ENCODE data around the gene TBCK. TPM values are rescaled to one million over a fixed set of nuclear protein-coding genes. Genes with fewer than 3 reads are reported as not detected.

Gene TBCK
- total RNA-seq, 1 experiment from 2014 or later = 22.3 TPM

DNA sequence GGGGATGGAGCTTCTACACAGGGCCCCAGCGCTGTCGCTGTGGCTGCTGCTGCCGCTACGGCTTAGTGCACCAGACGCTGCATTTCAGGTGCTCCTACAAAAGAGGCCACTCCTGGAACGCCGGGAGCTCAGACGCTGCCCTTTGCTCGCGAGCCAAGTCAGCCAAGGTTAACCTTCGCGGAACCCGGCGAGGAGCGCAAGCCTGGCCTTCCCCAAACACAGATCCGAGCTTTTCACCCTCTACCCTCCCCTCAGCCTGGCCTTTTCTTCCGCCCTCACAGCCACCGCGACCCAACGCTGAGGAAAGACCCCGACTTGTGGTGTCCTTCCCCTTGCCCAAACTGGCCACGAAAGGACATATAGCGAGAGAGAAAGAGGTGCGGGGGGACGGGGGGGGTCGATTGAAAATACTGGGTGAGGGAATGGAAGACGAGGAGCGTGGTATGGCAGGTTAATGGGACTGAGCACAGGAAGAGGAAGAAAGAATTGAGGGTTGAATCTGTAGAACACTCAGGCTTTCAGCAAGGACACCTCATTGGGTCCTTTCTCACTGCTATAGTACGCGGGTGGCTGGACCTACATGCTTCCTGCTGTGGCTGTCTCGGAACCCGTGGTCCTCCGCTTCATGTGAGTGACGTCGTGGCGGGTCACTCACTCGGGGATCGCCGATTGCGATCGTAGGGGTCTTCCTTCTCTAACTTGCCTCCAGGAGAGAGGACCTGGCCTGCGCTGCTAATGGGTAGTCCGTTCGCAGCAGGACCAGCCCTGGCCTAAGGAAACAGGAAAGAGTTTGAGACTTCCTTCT is at the start of gene TBCK, which contains the start of gene AIMP1 (continued):
- TF ChIP-seq, protein P1, sequence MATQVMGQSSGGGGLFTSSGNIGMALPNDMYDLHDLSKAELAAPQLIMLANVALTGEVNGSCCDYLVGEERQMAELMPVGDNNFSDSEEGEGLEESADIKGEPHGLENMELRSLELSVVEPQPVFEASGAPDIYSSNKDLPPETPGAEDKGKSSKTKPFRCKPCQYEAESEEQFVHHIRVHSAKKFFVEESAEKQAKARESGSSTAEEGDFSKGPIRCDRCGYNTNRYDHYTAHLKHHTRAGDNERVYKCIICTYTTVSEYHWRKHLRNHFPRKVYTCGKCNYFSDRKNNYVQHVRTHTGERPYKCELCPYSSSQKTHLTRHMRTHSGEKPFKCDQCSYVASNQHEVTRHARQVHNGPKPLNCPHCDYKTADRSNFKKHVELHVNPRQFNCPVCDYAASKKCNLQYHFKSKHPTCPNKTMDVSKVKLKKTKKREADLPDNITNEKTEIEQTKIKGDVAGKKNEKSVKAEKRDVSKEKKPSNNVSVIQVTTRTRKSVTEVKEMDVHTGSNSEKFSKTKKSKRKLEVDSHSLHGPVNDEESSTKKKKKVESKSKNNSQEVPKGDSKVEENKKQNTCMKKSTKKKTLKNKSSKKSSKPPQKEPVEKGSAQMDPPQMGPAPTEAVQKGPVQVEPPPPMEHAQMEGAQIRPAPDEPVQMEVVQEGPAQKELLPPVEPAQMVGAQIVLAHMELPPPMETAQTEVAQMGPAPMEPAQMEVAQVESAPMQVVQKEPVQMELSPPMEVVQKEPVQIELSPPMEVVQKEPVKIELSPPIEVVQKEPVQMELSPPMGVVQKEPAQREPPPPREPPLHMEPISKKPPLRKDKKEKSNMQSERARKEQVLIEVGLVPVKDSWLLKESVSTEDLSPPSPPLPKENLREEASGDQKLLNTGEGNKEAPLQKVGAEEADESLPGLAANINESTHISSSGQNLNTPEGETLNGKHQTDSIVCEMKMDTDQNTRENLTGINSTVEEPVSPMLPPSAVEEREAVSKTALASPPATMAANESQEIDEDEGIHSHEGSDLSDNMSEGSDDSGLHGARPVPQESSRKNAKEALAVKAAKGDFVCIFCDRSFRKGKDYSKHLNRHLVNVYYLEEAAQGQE (IDR thresholded peaks at IDR 0.05; ENCODE audit: low read depth) = no peak
- peak; percentile 81 for TF ChIP-seq POLR2AphosphoS5 (IDR thresholded peaks at IDR 0.05; ENCODE audit: low read depth, low read length)

DNA sequence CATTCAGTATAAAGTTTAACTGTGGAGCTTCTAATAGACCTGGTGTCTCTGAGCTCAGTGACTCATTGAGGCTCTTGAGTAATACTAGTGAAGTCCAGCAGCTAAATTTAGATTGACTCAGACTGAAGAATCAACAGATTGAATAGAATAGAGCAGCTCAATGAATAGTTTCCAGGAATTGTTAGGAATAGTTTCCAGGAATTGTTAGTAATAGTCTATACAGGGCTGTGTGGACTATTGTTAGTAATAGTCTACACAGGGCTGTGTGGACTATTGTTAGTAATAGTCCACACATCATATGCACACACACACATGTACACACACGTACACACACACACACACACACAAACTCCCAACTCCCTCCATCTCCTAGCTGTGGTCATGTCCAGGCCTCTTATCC is 49.6 kb upstream of the TBCK start:
- BruUV-seq (replicated peaks) = no TSS peak
- Histone ChIP-seq H3K4me3 (replicated peaks in 1 of 2; ENCODE audit: low read depth in 1 of 2, low read length in 2 of 2) (no peak overlapping the region), H3K9me3 (ENCODE audit: control insufficient read depth in 1 of 2, insufficient read depth in 1 of 2, low read depth in 1 of 2, low read length in 2 of 2) (no peaks in the 10 kb centered on the region), H3K4me2 (ENCODE audit: low read length) (peak overlapping the region; percentile 5; the same call in 1 of the 2 replicates), H3K9me2 (ENCODE audit: insufficient read depth) (no peaks in the 10 kb centered on the region), H2AFZ (ENCODE audit: low read depth, low read length, poor library complexity, severe bottlenecking) (no peak overlapping the region), H3K36me3 (ENCODE audit: control insufficient read depth in 1 of 2, insufficient read depth in 2 of 2, low read length in 2 of 2) (no peaks in the 10 kb centered on the region), H4K20me1 (ENCODE audit: insufficient read depth) (no peaks in the 10 kb centered on the region), H3K4me1 (ENCODE audit: control insufficient read depth in 1 of 2, insufficient read depth in 2 of 2, low read length in 2 of 2) (peaks cover 0 to 11% of the 10 kb centered on the region in 2 experiments; a peak in 2 of 4 replicates), H3K27ac (ENCODE audit: low read depth, low read length) (no peak overlapping the region), H3K79me2 (ENCODE audit: insufficient read depth, low read length) (no peaks in the 10 kb centered on the region), H3K27me3 (ENCODE audit: insufficient read depth, low read length) (no peaks in the 10 kb centered on the region), H3K9ac (ENCODE audit: low read length) (no peak overlapping the region)
- RAD21 ChIA-PET (ENCODE audit: low non-redundant PET in 1 of 2, low total read pairs in 2 of 2, uncharacterized antibody in 2 of 2, unreplicated experiment in 2 of 2) = no interaction called here
- ATAC-seq (peak; percentile 54; the same call in 1 of the 2 replicates), DNase-seq (ENCODE audit: low read depth, low spot score) (no peak)
- TF ChIP-seq JUND (IDR thresholded peaks at IDR 0.05) (peak; percentile 25; the same call in 1 of the 2 replicates), CEBPB (IDR thresholded peaks at IDR 0.05; ENCODE audit: low read depth) (peak; percentile 68)
- TF ChIP-seq, protein P2, sequence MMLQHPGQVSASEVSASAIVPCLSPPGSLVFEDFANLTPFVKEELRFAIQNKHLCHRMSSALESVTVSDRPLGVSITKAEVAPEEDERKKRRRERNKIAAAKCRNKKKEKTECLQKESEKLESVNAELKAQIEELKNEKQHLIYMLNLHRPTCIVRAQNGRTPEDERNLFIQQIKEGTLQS (IDR thresholded peaks at IDR 0.05) = no peak
- POLR2A ChIA-PET = interaction anchor here (0.7 kb wide), 1 partner anchor 50 kb away, joined by 3 read pairs; the partner anchor contains the start of genes AIMP1 and TBCK
- intact Hi-C loops (cut with micrococcal nuclease) = no loop called here
- CTCF ChIA-PET = no interaction called here
